ENCODE data around the gene ELL. TPM values are rescaled to one million over a fixed set of nuclear protein-coding genes. Genes with fewer than 3 reads are reported as not detected.

Gene ELL
- 17.8 and 20.9 TPM in 2 replicates for total RNA-seq

DNA sequence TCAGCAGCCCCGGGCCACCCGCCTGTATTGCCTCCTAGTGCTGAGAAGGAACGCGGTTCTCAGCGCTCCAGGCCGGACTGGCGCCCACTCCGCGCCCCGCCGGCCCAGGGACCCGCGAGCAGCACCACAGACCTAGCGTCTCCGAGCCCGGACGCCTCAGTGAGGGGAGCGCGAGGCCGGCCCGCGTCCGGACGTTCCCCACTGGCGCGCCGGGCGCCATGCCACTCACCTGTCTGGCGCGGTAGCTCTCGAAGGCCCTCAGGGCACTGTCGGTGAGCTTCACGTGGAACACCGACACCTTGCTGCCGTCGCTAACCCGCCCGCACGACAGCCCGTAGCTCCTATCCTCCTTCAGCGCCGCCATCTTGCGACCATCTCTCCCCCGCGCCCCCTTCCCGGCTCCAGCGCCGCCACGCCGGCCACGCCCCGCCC is at the start of gene ELL:
TSS of gene ELL (minus strand) at position 379 of the 432 bp plus-strand sequence. CDS start at position 364, 15 bp downstream.

DNA sequence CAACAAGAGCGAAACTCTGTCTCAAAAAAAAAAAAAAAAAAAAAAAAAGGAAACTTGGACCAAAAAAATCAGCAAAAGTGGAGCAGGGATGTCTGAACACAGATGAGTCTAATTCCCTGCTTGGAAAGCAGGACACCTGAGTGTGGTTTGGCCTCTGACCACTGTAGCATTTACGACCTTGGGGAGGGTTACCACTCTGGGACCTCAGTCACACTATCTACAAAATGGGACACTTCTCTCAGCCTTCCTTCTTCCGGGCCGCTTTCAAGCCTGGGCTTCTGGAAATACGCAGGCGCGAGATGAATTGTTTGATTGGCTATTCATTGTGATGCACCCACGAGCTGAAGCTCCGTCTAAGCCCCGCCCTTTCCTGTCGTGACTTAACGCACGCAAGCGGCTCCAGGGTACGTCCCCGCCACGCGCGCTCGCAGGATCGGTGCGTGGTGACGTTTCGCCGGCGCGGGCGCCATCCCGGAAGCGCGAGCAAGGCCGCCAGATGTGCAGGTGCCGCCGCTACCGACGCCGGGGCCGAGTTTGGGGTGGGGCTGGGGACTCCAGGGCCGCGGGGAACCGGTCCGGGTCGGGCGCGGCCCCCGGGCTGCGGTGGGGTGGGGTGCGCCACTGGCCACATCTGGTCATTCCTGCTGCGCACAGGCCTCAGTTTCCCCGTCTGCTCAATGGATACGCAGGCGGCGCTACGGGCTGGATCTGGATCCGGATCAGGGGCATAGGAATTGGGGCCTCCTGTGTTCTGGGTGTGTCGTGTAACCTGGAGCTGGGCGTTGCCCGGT is 35.7 kb upstream of the ELL start, which contains the start of gene KXD1:
TSS of gene KXD1 (plus strand) at position 460 of the 791 bp plus-strand sequence. CDS start 4,187 bp downstream, outside the sequence.

DNA sequence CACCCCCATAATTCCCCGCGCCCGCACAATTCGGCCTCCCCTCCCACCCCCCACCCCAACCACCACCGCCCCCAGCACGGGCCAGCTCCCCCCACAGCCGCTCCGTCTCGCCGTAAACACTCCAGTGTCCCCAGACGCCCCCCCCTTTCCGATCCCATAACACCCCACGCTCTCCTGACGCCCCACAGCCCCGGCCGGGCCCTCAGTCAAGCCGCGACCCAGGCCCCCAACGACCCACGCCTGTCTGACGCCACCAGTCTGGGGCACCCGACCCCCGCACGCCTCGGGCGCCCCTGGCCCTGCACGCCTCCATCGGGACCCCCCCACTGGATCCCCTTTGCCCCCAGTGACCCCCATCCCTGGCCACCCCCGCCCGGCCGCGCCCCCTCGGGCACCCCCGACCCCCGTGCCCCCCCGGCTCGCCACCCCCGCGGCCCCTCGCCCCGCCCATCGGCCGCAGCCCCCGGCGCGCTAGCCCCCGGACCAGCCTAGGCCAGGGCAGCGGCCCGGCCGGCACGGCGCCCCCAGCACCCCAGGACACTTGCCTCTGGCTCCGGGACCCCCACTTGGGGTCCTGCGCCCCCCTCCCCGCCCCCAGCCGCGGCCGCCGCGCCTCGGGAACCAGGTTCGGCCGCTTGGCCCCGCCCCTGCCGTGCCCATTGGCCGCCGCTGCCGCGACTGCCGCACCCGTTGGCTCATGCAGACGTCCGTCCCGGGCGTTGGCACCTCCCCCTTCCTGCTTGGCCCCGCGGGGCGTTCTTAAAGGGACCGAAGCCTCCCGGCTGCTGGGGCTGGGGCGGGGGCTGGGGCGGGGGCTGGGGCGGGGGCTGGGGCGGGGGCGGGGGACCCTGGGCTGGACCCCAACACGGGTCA is 21.3 kb upstream of the ELL start, which contains the start of gene FKBP8:
TSS of gene FKBP8 (minus strand) at position 633 of the 873 bp plus-strand sequence. CDS start 1,603 bp downstream, outside the sequence.

DNA sequence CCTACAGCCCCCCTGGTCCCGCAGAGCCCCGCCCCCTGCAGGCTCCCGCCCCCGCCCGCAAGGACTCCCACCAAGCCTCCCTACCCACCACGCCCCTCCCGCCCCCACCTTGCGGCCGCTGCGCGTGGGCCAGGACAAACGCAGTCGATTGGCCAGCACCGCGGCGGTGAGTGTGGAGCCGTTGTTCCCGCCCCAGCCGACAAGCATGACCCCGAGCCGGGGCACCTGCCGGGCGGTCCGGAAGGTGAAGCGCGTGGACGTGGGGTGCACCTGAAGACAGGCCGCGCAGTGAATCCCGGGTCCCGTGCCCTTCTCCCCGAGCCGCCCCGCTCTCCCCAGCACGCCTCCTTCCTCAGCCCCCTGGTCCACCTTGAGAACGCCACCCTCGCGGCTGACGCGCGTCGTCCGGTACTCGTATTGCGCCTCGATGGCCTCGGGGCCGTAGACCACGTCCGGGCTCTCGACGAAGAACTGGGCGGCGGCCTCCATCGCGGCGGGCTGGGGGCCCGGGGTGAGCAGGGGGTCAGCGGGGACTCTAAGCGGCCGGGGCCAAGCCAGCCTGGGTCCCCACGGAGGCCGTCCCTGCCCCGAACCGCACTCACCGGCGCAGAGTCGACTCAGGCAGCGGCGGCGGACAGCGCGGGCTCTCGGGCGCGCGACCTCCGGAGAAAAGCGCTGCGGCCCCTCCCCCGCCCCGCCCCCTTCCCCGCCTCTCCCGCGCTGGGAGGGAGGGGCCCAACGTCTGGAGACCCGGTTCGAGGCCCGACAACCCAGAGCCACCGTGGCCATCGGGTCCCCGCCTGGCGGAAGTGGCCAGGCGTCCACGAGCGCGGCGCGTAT is 84.2 kb downstream of the ELL start, which contains the start of gene ISYNA1:
TSS of gene ISYNA1 (minus strand) at position 643 of the 840 bp plus-strand sequence. CDS start at position 489, 154 bp downstream.

DNA sequence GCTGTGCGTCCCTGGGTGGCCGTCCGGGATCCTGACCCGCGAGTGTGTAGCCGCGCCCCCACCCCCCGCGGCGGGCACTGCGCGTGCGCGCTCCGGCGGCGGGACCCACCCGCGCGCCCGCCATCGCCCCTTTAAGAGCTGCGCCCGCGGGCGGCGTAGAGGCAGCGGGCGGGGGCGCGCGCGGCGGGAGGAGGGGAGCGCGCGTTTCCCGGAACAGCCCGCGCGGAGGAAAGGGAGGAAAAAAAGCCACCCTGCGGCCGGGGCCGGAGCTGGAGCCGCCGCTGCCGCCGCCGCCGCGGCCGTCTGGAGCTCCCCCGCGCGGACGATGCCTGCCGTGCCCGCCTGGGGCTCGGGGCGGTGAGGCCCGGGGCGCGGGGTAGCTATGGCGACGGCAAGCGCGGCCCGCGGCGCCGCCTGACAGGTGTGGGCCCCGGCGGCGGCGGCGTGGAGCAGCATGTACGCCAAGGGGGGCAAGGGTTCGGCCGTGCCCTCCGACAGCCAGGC is 102.6 kb downstream of the ELL start, which contains the start of gene SSBP4:
TSS of gene SSBP4 (plus strand) at position 204 of the 504 bp plus-strand sequence. CDS start at position 455, 251 bp downstream.

DNA sequence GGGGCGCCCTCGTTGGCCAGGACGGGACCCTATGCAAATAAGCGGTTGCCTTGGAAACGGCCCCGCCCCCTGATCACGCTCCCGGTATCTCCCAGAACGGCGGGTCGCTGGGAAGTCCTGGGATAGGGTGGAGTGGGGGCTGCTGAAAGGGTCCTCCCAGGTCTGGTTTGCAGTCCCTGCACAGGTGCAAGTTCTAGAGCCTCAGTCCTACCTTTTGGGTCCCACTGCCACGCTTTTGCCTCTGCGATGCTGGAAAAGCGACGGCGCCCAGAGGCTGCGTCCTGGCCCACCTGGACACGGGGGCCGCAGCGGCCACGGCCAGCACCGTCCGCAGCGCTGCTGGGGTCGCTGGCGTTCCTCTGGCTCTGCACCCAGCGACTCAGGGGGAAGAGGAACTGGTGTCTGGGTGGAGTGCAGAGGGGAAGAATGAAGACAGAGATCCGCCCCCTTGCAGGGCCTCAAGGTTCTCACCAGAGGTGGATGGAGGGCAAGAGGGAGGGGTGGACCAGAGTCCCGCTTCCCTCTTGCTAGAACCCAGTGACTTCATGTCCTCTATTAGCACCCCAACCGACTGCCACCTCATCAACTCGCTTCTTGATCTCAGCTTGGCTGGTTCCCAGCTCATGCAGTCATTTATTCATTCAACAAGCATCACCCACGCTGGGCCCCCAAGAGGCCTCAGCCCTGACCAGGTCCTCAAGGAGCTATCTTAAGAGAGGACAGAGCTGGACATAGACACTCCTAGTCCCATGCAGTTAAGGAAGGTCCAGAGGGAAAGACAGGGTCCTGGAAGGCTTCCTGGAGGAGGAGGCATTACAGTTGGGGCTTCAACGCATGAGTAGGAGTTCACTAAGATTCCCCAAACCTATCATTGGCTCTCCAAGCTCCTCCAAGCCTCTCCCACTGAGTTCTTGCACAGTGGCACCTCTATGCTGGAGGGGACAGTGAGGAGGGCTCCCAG is 124.3 kb downstream of the ELL start, which contains the start of gene LRRC25:
TSS of gene LRRC25 (minus strand) at position 381 of the 961 bp plus-strand sequence. CDS start 659 bp downstream, outside the sequence.

Other genes starting within 250 kb of the ELL start
- 0.14 and 0.28 TPM in 2 replicates for gene IQCN, start 247.6 kb downstream of the ELL start, total RNA-seq
- gene JUND, start 240.4 kb downstream of the ELL start, total RNA-seq = 47.5 and 69.6 TPM in 2 replicates
- gene LSM4, start 199.0 kb downstream of the ELL start, total RNA-seq = 78.1 and 107 TPM in 2 replicates
- gene PGPEP1, start 181.5 kb downstream of the ELL start, total RNA-seq = 33.1 and 44.2 TPM in 2 replicates
- gene GDF15, start 135.9 kb downstream of the ELL start, total RNA-seq = 62.4 and 105 TPM in 2 replicates
- gene LRRC25, start 124.4 kb downstream of the ELL start, total RNA-seq = 0.14 and 0.28 TPM in 2 replicates
- 32.9 and 45.6 TPM in 2 replicates for gene SSBP4, start 102.7 kb downstream of the ELL start, total RNA-seq
- gene ISYNA1, start 83.9 kb downstream of the ELL start, total RNA-seq = 9.2 and 23.0 TPM in 2 replicates
- gene FKBP8, start 21.5 kb upstream of the ELL start, total RNA-seq = 256 and 265 TPM in 2 replicates
- 54.0 and 65.1 TPM in 2 replicates for gene KXD1, start 35.8 kb upstream of the ELL start, total RNA-seq
- gene UBA52, start 49.8 kb upstream of the ELL start, total RNA-seq = 1,243 and 1,519 TPM in 2 replicates
- 39.9 and 44.1 TPM in 2 replicates for gene REX1BD, start 66.7 kb upstream of the ELL start, total RNA-seq
- 28.7 and 60.3 TPM in 2 replicates for gene CRLF1, start 84.7 kb upstream of the ELL start, total RNA-seq
- 1.00 and 2.3 TPM in 2 replicates for gene TMEM59L, start 90.8 kb upstream of the ELL start, total RNA-seq
- gene KLHL26, start 115.0 kb upstream of the ELL start, total RNA-seq = 3.1 and 3.7 TPM in 2 replicates
- 1.6 and 2.8 TPM in 2 replicates for gene CRTC1, start 161.6 kb upstream of the ELL start, total RNA-seq

Measured in smooth muscle cell of bladder (primary cell).